ENCODE data around the gene CDCA4. TPM values are rescaled to one million over a fixed set of nuclear protein-coding genes. Genes with fewer than 3 reads are reported as not detected.
A peak's percentile ranks its signal among the peaks of the same experiment; 100 is the strongest.

The CDCA4 gene
- total and polyA plus RNA-seq, 10 of the 15 experiments (the other 5 are each of a cell fraction or from before 2014, with no cell fraction given), result 10.4 to 64.0 (median 52.1) TPM

DNA sequence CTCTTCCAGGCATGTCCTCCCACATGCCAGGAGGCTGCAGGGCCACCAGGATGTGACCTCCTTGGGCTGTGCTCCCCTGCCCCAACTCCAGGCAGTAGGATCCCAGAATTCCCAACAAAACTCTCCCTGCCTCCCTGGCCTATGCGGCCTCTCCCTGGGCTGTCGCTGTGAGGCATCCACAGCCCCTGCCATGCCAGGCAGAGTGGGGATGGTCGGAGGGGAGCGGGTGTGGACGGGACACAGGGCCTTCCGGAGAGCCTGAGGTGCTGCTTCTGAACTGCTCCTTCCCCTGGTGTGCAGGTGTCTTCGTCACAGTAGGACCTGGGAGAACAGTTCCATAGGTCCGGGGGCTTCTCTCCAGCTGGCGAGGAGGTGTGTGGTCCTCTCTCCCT is 26.0 kb upstream of the CDCA4 start:
- Histone ChIP-seq H3K79me2 (ENCODE audit: control insufficient read depth, insufficient read depth, low read length) (no peaks in the 10 kb centered on the region; the same call in none of the 2 replicates), H2AFZ (ENCODE audit: control insufficient read depth, low read depth, low read length) (no peak overlapping the region), H3K27ac (ENCODE audit: control insufficient read depth, insufficient read depth) (no peak overlapping the region), H3K27me3 (replicated peaks in 1 of 2; ENCODE audit: control insufficient read depth in 2 of 2, insufficient read depth in 2 of 2, low read length in 1 of 2) (no peaks in the 10 kb centered on the region), H3K4me3 (no peak overlapping the region), H4K20me1 (ENCODE audit: control insufficient read depth, insufficient read depth) (0 out of 2 replicates have a peak, but pooled peaks cover 5% of the 10 kb centered on the region), H3K4me2 (ENCODE audit: control insufficient read depth, insufficient read depth) (no peak overlapping the region), H3K36me3 (ENCODE audit: control insufficient read depth in 2 of 2, insufficient read depth in 2 of 2, low read length in 1 of 2) (peaks cover 26 to 27% of the 10 kb centered on the region in 2 experiments), H3K9ac (ENCODE audit: control insufficient read depth, insufficient read depth, low read length) (no peak overlapping the region), H3K4me1 (ENCODE audit: control insufficient read depth, insufficient read depth, low read length) (peaks cover 7% of the 10 kb centered on the region), H3K9me3 (replicated peaks; ENCODE audit: control insufficient read depth, insufficient read depth, low read length) (no peaks in the 10 kb centered on the region)
- ATAC-seq (peak; percentile 1; the same call in 2 of the 3 replicates), FAIRE-seq (no peak), DNase-seq (ENCODE audit: low read depth, low spot score) (no peak)
- ChIA-PET RAD21 (ENCODE audit: unreplicated experiment) (interaction anchor here (0.8 to 3.8 kb wide), 2 partner anchors 16 to 27 kb away, joined by 3 to 18 read pairs; partner anchors contain the start of gene CDCA4), CTCF (interaction anchor here (0.6 to 5.4 kb wide), 16 partner anchors 10 to 221 kb away, joined by 3 to 82 read pairs (median 13); partner anchors contain the start of gene GPR132), SMC1A (ENCODE audit: uncharacterized antibody, unreplicated experiment) (interaction anchor here (0.9 to 4.2 kb wide), 7 partner anchors 18 to 151 kb away, joined by 3 to 24 read pairs (median 5); no protein-coding TSS in a partner anchor), POLR2A (interaction anchor here (0.9 to 1.2 kb wide), 2 partner anchors 19 to 35 kb away, joined by 3 to 4 read pairs; no protein-coding TSS in a partner anchor)
- in situ Hi-C loops (cut with MboI) (loop anchor here (5.0 to 10.0 kb wide), 2 partner anchors 65 to 152 kb away; no protein-coding TSS in a partner anchor), intact Hi-C loops (cut with micrococcal nuclease; ENCODE audit: unreplicated experiment) (loop anchor here (5.0 kb wide), 1 partner anchor 150 kb away; no protein-coding TSS in a partner anchor)
- BruUV-seq (replicated peaks), result no TSS peak
- WGBS (ENCODE audit: insufficient coverage, insufficient replicate concordance, low lambda C conversion rate, missing lambda C conversion rate), result 83% methylated on average over 9 of the region's 9 CpGs
- TF ChIP-seq POLR2A (IDR thresholded peaks at IDR 0.05; ENCODE audit: low read depth, low read length), result peak; percentile 10; the same call in 1 of the 2 replicates
- no peak for TF ChIP-seq YY1 (IDR thresholded peaks at IDR 0.05; ENCODE audit: low read depth, low read length)

DNA sequence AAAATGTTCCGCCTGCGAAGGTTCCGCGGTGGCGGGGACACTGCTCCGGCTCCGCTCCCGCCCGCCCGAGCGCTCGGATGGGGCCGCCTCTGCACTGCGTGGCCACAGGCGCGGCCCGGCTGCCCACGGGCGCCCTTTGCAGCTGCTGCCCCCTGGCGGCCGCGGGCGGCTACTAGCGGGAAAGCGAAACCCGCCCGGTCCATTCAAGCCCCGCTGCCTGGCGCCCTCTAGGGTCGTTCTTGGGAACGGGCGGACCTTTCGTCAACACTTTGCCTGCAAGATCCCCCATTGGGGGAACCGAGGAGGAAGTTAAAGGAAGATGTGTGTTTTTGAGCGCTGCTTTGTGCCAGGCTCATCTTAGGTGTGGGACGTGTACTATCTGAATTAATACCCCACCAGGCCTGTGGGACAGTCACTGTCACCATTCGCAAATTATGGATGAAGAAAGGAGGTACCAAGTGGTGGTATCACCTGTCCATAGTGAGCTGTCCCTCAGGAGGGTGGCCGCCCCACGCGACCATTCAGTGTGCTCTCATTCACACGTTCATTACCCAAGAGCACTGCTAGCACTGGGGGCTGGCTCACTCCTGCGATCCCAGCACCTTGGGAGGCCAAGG is 24.9 kb upstream of the CDCA4 start:
- Histone ChIP-seq H3K79me2 (ENCODE audit: control insufficient read depth, insufficient read depth, low read length) (no peaks in the 10 kb centered on the region; the same call in none of the 2 replicates), H3K4me3 (no peak overlapping the region), H3K4me1 (ENCODE audit: control insufficient read depth, insufficient read depth, low read length) (peaks cover 7% of the 10 kb centered on the region), H3K27me3 (replicated peaks in 1 of 2; ENCODE audit: control insufficient read depth in 2 of 2, insufficient read depth in 2 of 2, low read length in 1 of 2) (no peaks in the 10 kb centered on the region), H2AFZ (ENCODE audit: control insufficient read depth, low read depth, low read length) (no peak overlapping the region), H4K20me1 (ENCODE audit: control insufficient read depth, insufficient read depth) (0 out of 2 replicates have a peak, but pooled peaks cover 3% of the 10 kb centered on the region), H3K9ac (ENCODE audit: control insufficient read depth, insufficient read depth, low read length) (no peak overlapping the region), H3K4me2 (ENCODE audit: control insufficient read depth, insufficient read depth) (no peak overlapping the region), H3K9me3 (replicated peaks; ENCODE audit: control insufficient read depth, insufficient read depth, low read length) (no peaks in the 10 kb centered on the region), H3K27ac (ENCODE audit: control insufficient read depth, insufficient read depth) (no peak overlapping the region), H3K36me3 (ENCODE audit: control insufficient read depth in 2 of 2, insufficient read depth in 2 of 2, low read length in 1 of 2) (peaks cover 17 to 19% of the 10 kb centered on the region in 2 experiments)
- ChIA-PET SMC1A (ENCODE audit: uncharacterized antibody, unreplicated experiment) (interaction anchor here (0.7 to 4.2 kb wide), 15 partner anchors 11 to 150 kb away, joined by 3 to 24 read pairs (median 4); partner anchors contain the start of gene CDCA4), CTCF (interaction anchor here (0.6 to 5.4 kb wide), 25 partner anchors 9 to 220 kb away, joined by 3 to 82 read pairs (median 7); partner anchors contain the start of genes CDCA4, CLBA1 and GPR132), POLR2A (interaction anchor here (0.6 to 1.2 kb wide), 3 partner anchors 20 to 37 kb away, joined by 3 to 4 read pairs (median 4); no protein-coding TSS in a partner anchor), RAD21 (ENCODE audit: unreplicated experiment) (interaction anchor here (0.6 to 3.9 kb wide), 13 partner anchors 17 to 1198 kb away, joined by 3 to 26 read pairs (median 3); partner anchors contain the start of genes CDCA4 and CLBA1)
- ATAC-seq, result peak; percentile 84
- intact Hi-C loops (cut with micrococcal nuclease; ENCODE audit: unreplicated experiment), result loop anchor here (1.0 to 5.0 kb wide), 4 partner anchors 19 to 149 kb away; no protein-coding TSS in a partner anchor
- in situ Hi-C loops (cut with MboI), result loop anchor here (5.0 to 10.0 kb wide), 2 partner anchors 64 to 151 kb away; no protein-coding TSS in a partner anchor
- peak; percentile 89 for FAIRE-seq
- no TSS peak for BruUV-seq (replicated peaks)
- WGBS (ENCODE audit: insufficient coverage, insufficient replicate concordance, low lambda C conversion rate, missing lambda C conversion rate), result 2% methylated on average over 42 of the region's 42 CpGs
- DNase-seq (ENCODE audit: low read depth, low spot score), result no peak
- TF ChIP-seq ZNF274 (IDR thresholded peaks at IDR 0.05; ENCODE audit: insufficient read depth, insufficient read length) (no peak), HDAC2 (IDR thresholded peaks at IDR 0.05) (no peak), CHD1 (IDR thresholded peaks at IDR 0.05; ENCODE audit: low read depth, low read length) (no peak), BCL11A (IDR thresholded peaks at IDR 0.05; ENCODE audit: low read depth, low read length) (no peak), TCF3 (IDR thresholded peaks at IDR 0.05; ENCODE audit: borderline replicate concordance, insufficient read depth, low read depth, low read length) (peak; percentile 58; the same call in 1 of the 2 replicates), BACH1 (IDR thresholded peaks at IDR 0.05; ENCODE audit: borderline replicate concordance) (peak; percentile 85)
- TF ChIP-seq, protein P1, sequence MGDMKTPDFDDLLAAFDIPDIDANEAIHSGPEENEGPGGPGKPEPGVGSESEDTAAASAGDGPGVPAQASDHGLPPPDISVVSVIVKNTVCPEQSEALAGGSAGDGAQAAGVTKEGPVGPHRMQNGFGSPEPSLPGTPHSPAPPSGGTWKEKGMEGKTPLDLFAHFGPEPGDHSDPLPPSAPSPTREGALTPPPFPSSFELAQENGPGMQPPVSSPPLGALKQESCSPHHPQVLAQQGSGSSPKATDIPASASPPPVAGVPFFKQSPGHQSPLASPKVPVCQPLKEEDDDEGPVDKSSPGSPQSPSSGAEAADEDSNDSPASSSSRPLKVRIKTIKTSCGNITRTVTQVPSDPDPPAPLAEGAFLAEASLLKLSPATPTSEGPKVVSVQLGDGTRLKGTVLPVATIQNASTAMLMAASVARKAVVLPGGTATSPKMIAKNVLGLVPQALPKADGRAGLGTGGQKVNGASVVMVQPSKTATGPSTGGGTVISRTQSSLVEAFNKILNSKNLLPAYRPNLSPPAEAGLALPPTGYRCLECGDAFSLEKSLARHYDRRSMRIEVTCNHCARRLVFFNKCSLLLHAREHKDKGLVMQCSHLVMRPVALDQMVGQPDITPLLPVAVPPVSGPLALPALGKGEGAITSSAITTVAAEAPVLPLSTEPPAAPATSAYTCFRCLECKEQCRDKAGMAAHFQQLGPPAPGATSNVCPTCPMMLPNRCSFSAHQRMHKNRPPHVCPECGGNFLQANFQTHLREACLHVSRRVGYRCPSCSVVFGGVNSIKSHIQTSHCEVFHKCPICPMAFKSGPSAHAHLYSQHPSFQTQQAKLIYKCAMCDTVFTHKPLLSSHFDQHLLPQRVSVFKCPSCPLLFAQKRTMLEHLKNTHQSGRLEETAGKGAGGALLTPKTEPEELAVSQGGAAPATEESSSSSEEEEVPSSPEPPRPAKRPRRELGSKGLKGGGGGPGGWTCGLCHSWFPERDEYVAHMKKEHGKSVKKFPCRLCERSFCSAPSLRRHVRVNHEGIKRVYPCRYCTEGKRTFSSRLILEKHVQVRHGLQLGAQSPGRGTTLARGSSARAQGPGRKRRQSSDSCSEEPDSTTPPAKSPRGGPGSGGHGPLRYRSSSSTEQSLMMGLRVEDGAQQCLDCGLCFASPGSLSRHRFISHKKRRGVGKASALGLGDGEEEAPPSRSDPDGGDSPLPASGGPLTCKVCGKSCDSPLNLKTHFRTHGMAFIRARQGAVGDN (IDR thresholded peaks at IDR 0.05), result peak; percentile 27; the same call in 1 of the 2 replicates
- TF ChIP-seq, protein P2, sequence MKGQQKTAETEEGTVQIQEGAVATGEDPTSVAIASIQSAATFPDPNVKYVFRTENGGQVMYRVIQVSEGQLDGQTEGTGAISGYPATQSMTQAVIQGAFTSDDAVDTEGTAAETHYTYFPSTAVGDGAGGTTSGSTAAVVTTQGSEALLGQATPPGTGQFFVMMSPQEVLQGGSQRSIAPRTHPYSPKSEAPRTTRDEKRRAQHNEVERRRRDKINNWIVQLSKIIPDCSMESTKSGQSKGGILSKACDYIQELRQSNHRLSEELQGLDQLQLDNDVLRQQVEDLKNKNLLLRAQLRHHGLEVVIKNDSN (IDR thresholded peaks at IDR 0.05; ENCODE audit: borderline replicate concordance, extremely low read length, insufficient read depth, low read depth, low read length), result no peak

Measured in GM12878 (cell line).